GM18507 (cell line): ENCODE results near the gene ATP2A3.

Experiments
- DNase-seq: peaks from one replicate; pipeline ENCODE4 v3.0.0; 2011; ENCODE audit warnings: low read depth; ENCODE audit not compliant: insufficient read length; ENCODE audit errors: extremely low spot score
- FAIRE-seq: peaks from 2 replicates; lab custom pipeline; 2011; peaks lifted over from hg19 to GRCh38; lab: Jason Lieb, UNC

The ATP2A3 gene

DNA sequence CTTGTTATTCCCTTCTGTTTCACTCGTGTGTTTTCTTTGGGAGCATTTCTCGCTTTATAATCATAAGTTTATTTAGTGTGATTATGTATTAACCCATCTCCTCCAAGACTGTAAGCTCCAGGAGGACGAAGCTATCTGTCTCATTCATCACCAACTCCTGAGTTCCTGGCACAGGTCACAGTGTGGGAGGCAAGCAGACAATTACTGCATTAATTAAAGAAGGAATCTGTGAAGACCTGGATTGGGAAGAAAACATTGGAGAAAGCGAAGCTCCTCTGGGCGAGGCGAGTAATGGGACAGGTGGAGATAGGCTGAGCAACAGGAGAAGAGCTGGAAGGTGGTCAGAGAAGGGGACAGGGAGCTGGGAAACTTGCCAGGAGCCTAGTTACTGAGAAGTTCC is 63.6 kb downstream of the ATP2A3 start:
- DNase-seq: no peak

DNA sequence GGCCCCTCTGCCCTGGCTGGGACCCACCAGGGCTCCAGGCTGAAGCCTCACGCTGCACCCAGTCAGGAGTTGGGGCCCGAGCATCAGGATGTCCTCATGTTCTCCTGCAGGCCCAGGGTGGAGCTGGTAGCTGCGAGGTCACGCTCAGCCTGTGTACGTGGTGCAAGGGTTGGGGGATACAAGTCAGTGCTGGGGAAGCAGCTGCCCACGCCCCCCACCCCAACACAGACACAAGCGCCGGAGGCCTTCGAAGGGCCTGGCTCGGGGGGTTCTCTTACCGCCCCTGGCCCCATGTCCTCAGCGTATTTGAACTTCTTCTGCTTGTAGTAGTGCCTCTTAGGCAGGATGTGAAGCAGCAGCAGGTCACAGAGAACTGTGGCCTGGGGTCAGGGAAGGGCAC is 66.5 kb downstream of the ATP2A3 start:
- DNase-seq (no peak), FAIRE-seq (no peak)

More for the DNA sequence above, 63.6 kb downstream of the ATP2A3 start:
- FAIRE-seq: no peak

DNA sequence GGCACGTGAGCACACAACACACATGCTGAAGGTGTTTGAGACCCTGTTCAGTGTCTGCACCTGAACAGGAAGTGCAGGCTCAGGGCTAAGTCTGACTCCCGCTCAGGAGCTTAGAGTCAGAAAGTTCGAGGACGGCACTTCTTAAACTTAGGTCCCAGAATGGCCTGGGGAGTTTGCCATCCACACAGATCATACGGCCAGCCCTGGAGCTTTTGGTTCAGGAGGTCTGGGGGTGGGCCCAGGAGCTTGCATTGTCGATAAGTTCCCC is 67.3 kb downstream of the ATP2A3 start:
- DNase-seq (no peak), FAIRE-seq (no peak)

DNA sequence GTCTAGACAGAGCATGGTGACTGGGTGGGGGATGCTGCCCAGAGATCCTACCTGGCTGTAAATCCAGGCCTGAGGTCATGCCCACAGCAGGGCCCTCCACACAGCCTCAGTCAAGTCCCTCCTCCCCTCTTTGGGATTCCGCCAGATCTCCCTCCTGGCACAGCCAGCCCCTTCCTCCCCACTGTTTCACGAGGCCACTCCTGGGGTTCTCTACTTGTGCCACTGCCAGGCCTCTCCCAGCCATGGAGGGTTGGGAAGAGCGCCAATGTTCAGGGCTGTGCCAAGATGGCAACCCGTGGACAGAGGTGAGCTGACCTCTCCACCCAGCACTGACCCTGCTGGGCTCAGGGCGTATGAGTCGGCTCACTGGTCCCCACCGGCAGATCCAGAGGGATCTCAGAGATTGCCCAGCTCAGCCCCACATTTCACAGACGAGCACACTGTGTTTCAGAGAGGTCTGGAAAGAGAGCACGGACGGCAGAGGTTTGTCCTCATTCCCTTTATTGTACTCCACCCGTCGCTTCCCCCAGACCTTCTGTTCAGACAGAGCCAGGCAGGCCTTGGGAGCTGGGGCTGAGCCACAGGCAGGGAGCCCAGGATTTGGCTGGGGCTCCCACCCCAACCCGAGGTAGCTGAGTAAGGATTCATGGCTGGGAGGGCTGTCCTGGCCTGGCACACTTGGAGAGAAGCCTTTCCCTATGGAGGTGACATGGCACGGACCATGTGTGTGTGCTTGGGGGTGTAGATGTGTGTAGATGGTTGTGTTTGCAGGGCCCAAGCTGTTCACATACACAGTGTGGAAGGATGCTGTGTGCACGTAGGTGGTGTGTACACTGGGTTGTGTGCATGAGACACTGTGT is 67.9 kb downstream of the ATP2A3 start:
- FAIRE-seq: no peak

DNA sequence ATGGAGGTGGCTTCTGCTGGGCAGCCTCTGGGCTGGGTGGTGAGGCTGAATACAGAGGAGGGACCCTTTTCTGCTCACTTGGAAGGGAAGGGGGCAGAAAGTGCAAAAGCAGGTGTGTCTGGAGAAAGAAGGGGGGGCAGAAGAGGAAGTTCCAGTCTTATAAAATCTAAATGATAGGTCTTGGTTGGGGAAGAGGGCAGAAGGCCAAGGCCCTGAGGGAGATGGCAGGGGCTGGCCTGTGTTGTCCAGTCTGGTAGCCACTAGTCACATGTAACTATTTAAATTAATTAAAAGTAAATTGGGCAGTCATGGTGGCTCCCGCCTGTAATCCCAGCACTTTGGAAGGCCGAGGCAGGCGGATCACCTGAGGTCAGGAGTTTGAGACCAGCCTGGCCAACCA is 68.9 kb downstream of the ATP2A3 start:
- no peak for FAIRE-seq
- no peak for DNase-seq

More for the DNA sequence above, 67.9 kb downstream of the ATP2A3 start:
- DNase-seq: no peak

DNA sequence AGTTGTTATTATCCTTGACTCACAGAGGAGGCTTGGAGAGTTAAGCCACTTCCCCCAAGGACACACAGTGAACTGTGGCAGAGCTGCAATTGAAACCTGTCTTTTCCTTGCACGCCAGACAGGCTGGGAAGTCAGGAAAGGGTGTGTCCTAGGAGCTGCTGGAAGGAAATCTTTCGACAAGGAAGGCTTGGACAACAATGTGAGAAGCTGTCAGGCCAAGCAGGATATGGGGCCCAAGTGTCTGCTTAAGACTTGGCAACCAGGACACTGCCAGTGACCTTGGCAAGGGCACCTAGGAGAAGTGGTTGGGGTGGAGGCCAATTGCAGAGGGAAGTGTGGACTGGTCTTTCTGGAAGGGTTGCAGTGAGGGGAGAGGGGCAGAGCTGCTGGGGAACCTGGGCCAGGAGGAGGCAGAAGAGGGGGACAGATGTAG is 69.3 kb downstream of the ATP2A3 start:
- no peak for FAIRE-seq

DNA sequence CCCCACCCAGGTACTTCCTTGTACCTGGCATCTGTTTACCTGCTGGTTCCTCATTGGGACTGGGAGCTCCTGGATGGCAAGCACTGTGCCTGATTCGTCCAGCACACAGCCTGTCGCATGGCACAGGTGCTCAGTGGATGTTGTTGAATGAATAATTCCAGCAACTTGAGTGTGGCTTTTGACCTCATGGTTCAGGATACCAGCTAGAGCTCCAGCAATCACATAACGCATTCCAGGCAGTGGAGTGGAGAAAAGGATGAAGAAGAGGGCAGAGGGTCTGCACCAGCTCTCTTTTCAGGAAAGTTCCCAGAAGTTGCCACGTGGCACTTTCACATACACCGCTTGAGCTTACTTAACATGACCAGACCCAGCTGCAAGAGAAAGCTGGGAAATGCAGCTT is 70.0 kb downstream of the ATP2A3 start:
- DNase-seq: no peak
- no peak for FAIRE-seq

More for the DNA sequence above, 69.3 kb downstream of the ATP2A3 start:
- DNase-seq: no peak

DNA sequence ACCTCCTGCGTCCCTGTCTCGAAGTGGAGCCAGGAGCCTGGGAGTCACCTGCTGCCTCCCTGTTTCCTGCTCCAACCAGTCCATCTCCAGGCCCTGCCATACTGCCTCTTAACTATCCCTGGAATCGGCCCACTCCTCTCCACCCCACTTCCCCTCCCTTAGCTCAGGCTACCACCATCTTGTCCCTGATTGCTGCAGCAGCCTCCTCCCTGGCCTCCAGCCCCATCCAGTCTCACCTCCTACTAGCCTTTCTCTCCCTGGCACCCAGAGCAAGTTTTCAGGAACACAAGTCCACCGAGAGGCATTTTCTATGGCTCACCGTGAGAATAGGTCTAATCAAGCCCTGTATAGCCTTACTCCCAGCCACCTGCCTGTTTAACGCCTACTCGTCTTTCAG is 70.5 kb downstream of the ATP2A3 start:
- DNase-seq (no peak), FAIRE-seq (no peak)

DNA sequence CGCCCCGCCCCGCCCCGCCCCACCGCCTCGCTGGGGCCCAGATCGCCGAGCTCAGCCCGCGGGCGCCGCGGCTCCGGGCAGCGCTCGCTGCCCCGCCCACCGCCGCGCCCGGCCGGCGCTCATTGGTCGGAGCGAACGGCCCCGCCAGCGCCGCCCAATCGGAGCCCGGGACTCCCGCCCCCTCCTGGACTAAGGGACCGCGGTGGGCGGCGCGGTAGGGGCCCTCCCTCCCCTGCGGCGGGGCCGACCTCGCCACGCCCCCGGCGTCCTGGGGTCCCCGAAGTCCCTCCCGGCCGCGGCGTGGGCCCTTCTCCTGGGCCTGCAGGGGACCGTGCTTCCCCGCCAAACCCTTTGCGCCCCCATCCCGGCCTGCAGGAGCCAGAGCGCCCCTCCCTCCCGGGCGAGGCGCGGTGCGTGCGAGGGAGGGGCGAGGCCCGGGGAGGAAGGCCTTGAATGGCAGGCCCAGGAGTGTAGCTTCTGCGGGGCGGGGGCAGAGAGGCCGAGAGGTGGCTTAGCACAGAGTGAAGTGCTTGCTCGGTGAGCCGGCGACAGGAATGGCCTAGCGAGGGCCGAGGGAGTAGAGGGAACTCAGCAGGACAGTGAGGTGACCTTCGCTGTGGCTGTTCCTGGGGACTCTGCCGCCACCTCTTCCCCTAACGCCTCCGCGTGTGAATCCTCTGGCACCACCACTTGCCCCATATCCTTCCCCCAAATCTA is 71.1 kb downstream of the ATP2A3 start, which contains the start of gene CAMKK1:
Gene CAMKK1 (minus strand): TSS at position 51 of the 717 bp plus-strand sequence. CDS start 7,366 bp downstream, outside the sequence.
- DNase-seq (peak; percentile 97), FAIRE-seq (peak; percentile 84)

DNA sequence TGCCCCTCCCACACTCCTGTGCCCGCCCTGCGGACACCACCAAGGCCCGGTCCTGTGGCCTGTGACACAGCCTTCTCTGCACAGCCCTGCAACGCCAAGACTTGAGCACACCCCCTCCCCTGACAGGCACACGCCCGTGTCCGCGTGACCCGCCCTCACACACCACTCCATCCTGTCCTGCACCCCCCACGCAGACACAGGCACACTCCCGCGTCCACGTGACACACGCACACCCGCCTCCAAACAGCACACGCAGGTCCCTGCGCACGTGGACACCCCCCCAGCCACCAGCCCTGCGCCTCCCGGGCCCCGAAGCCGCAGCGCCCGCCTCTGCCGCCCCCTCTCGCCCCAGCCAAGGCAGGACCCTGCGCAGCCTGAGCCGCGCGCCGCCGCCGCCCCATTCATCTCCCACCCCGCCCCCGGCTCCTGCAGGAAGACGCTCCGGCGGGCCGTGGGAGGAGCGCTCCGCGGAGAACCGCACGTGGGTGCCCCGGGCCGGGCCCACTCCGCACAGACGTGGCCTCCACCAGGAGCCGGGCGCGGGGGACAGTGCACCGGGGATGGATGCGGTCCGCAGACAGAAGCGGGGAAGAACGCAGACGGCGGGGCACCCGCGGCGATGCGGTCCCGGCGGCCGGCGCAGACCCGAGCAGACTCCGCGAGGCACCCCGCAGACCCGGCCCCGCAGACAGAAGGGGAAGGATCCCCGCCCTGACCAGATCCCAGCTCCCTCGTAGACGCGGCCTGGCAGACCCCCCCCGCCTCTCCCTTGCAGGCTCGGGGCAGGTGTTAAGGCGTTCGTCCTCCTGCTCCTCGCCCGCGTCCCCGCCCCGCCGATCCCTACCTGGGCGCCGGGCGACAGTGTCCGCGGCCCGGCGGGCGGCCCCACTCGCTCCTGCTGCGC is 71.9 kb downstream of the ATP2A3 start:
- no peak for FAIRE-seq
- no peak for DNase-seq

DNA sequence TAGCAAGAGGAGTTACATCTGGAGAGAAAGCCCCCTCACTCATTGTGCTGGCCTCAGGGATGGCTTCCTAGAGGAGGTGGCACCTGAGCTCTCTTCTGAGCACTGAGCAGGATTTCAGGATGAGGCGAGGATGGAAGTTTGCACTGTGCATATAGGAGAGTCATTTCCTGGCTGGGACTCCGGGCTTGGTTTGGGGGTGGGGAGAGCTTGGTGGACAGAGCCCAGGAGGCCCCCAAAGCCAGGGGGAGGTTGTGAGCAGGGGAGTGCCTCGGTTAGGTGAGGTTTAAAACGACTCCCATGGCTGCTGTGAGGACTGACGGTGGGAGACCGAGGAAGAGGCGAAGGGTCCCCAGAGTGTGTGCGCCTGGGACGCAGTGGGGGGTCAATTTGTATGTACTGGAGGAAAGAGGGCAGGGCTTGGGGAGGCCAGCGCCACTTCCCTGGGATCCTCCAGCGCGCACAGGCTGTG is 72.6 kb downstream of the ATP2A3 start:
- FAIRE-seq: no peak
- no peak for DNase-seq

DNA sequence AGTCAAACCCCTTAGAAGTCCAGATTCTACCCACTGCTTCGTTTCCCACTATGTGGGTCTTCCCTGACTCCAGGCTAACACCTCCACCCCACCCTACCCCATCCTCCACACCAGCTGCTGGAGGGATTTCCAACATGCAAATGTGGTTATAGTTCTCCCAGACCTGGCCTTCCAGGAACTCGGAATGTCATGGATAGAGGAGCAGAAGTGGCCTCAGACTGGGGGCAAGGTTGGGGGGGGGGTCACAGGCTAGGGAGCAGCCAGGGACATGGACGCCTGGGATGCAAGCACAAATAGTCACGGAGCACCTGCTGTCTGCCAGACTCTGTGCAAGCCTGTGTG is 73.4 kb downstream of the ATP2A3 start:
- no peak for DNase-seq

DNA sequence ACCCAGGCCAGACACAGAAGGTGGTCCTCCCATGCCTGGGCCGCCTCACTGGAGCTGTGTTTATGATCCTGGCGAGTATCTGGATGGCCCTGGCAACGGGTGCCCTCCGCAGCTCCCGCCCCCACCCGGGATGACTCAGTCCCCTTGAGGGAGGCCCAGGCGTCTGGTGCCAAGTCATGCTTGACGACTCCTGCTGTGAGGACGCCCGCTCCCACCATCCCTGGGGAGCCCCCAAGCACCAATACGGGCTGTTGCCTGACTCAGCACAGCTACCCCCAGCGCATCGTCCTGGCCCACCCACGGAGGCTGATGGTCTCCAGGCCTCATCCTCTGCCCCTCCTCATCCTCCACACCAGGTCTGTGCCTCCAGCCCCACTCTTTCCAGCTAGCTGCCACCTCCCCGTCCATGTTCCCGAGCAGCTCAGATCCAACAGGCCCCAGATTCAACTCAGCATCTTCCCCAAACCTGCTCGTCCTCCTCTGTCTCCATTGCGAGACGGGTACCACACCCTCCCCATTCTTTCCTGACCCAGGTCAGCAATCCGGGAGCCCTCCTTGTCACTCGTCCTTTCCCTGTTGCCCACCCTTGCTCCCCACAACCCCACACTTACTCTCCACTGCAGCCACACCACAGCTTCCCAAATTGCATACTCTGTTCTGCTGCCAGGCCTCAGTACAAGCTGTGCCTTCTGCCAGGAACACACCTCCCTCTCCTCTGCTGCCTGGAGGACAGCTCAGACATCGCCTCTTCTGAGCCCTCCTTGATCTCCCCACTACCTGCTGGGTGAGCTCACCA is 74.0 kb downstream of the ATP2A3 start:
- no peak for DNase-seq

More for the DNA sequence above, 73.4 kb downstream of the ATP2A3 start:
- no peak for FAIRE-seq

DNA sequence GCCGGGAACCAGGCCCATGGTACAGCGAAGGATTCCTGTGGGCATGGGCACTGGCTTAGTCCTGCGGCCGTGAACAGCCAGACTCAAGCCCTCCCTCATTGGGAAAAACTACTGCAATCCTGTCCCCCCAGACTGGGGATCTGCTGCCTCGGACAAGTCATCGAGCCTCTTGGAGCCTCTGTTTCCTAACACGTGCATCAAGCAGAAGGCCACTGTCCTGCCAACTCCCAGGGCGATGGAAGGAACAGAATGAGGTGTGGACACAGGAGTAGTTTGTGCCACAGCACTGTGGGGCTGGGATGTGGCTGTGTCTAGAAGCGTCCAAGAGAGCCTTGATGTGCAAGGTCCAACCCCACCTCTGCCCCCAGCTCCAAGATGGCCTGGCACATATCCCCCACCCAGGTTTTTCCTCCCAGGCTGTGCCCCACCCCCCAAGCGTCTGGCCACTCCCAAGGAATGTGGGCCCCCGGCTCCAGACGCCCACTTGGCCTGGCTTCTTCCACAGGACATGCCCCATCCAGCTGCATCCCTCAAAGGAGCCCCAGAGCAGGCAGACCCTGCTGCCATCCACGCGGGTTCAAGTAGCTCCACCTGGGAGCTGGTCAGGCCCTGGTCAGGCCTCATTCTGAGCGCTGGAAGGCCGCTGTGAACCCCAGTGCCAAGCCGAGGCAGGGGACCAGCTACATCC is 74.8 kb downstream of the ATP2A3 start:
- DNase-seq (no peak), FAIRE-seq (no peak)

More for the DNA sequence above, 74.0 kb downstream of the ATP2A3 start:
- no peak for FAIRE-seq

DNA sequence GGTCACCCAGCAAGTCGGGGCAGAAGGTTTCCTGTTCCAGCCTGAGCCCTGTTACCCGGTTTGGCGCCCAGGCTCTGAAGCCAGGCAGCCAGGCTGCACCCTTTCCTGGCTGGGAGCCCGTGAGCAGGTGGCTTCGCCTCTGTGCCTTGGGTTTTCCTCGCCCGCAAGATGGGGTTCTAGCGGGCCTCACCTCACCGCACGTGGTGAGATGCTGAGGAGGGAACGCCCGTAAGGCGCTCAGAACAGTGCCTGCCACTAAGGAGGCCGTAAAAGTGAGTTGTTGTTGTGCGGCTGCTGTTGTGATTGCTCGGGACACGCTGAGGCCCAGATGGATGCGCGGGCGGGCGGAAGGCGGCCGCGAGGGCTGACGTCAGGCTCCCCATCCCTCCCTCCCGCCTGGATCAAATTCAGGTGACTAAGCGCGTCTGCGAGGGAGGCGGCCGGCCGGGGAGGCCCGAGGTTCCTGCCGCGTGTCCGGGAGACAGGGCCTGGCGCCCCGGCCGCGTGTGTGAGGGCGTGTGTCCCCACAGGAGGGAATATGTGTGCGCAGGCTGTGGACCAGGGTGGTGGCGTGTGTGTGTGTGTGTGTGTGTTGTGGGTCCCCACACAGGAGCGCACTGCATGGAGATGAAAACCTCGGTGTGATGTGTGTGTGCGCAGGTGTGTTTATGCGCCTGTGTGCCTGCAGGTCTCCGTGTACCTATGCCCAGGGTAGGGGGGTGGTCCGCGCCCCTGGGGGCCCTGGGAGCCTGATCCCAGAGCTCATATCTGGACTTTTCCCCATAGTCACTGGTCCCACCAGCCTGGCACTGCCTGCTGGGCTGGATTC is 75.7 kb downstream of the ATP2A3 start:
- FAIRE-seq (no peak), DNase-seq (no peak)

DNA sequence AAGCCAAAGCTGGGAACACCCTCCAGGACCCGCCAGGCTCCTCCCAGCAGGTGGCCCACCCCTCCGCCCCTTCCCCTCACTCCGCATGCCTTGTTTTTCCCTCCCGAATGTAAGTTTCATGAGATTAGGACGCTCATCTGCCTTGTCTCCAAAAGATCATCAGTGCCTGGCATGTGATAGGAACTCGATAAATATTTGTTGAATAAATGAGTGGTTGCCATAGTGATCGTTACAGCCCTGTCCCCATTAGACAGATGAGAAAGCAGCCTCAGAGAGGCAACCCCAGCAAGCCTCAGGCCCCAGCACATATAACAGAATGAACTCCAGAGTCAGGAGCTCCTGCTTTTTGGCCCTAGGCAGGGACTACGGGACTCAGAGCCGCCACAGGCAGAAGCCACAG is 76.4 kb downstream of the ATP2A3 start:
- no peak for FAIRE-seq
- DNase-seq: no peak

DNA sequence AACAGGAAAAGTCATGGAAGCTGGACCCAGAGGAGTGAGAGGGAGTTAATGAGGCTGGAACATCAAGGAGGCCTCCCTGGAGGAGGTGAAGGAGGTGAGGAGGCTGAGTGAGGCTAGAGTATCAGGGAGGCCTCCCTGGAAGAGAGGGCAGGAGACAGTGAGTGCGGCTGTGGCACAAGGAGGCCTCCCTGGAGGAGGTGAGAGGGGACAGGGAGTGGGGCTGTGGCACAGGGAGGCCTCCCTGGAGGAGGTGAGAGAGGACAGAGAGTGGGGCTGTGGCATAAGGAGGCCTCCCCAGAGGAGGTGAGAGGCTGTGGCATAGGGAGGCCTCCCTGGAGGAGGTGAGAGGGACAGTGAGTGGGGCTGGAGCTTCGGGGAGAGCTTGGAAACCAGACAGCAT is 76.8 kb downstream of the ATP2A3 start:
- DNase-seq: no peak
- FAIRE-seq: no peak

DNA sequence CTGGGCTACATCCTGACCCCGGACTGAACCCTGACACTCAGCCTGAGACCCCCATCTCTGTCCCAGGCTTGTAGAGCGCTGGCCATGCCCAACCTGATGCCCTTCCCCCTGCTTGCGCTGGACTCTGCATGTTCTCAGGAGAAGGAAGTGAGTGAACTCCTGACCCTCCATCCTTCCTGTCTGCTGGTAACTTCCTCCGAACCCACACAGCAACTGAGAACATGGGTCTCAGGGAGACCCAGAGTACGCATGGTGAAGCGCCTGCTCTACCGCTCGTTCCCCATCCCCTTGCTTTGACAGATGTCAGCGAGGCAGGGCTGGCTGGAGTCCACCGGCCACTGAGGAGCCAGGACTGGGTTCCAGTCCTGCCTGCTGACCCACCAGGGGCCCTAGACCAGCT is 77.5 kb downstream of the ATP2A3 start:
- DNase-seq (no peak), FAIRE-seq (peak; percentile 51)
